Esophagus muscularis mucosa (tissue), 3 donors: Measurements from ENCODE around the gene ZNF441.

ENCODE experiments used
- CTCF ChIP-seq, 3 experiments: fragments of 200-600 bp in 2 of 3; fragments of 450-650 bp in 1 of 3; sonication (generic) in 2 of 3; IDR thresholded peaks; one replicate each; pipeline ENCODE4 v1.5.1; 2017 to 2019; ENCODE audit warnings: antibody characterized with exemption in 3 of 3, mild to moderate bottlenecking in 2 of 3, moderate library complexity in 1 of 3
- POLR2AphosphoS5 ChIP-seq, 2 donors: sonication (generic); formaldehyde crosslinking; IDR thresholded peaks; one replicate each; pipeline ENCODE4 v1.6.1; 2017; ENCODE audit warnings: antibody characterized with exemption in 2 of 2

GRCh38 chr19:11780431-11781020 is 13.7 kb downstream of the ZNF441 start:
- no peak for TF ChIP-seq CTCF (IDR thresholded peaks at IDR 0.05)
- no peak for TF ChIP-seq POLR2AphosphoS5 (IDR thresholded peaks at IDR 0.05)
